GM12874 (cell line): Measurements from ENCODE around the gene SFXN4.

Experiments
- TF ChIP-seq, protein P1 (sequence below): IDR thresholded peaks from 2 replicates; pipeline ENCODE4 v1.5.1; 2011; ENCODE audit warnings: low read depth, mild to moderate bottlenecking, control low read depth, low read length, moderate library complexity; ENCODE audit not compliant: insufficient read depth

Gene SFXN4

GRCh38 chr10:119119400-119119799, 46.1 kb downstream of the SFXN4 start:
- TF ChIP-seq, protein P1, sequence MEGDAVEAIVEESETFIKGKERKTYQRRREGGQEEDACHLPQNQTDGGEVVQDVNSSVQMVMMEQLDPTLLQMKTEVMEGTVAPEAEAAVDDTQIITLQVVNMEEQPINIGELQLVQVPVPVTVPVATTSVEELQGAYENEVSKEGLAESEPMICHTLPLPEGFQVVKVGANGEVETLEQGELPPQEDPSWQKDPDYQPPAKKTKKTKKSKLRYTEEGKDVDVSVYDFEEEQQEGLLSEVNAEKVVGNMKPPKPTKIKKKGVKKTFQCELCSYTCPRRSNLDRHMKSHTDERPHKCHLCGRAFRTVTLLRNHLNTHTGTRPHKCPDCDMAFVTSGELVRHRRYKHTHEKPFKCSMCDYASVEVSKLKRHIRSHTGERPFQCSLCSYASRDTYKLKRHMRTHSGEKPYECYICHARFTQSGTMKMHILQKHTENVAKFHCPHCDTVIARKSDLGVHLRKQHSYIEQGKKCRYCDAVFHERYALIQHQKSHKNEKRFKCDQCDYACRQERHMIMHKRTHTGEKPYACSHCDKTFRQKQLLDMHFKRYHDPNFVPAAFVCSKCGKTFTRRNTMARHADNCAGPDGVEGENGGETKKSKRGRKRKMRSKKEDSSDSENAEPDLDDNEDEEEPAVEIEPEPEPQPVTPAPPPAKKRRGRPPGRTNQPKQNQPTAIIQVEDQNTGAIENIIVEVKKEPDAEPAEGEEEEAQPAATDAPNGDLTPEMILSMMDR, result no peak

DNA sequence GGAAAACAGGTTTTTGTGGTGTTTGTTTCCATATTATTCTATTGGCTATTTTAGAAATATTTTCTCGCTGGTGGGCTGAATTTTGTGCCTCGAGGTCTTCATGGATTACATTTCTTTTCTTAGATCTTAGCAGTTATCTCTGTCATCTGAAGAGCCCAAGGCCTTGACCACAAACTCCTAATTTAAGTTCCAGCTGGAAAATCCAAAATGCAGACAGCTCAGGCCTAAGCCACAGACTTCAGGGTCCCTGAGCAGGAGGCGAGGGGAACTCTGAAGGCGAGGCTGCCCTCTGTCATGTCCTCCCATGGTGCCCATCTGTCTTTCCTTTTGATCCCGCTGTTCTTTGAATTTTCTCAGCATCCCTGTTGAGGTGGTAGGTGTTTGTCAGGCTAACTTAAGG, 47.3 kb downstream of the SFXN4 start:
- TF ChIP-seq, protein P1, result no peak

DNA sequence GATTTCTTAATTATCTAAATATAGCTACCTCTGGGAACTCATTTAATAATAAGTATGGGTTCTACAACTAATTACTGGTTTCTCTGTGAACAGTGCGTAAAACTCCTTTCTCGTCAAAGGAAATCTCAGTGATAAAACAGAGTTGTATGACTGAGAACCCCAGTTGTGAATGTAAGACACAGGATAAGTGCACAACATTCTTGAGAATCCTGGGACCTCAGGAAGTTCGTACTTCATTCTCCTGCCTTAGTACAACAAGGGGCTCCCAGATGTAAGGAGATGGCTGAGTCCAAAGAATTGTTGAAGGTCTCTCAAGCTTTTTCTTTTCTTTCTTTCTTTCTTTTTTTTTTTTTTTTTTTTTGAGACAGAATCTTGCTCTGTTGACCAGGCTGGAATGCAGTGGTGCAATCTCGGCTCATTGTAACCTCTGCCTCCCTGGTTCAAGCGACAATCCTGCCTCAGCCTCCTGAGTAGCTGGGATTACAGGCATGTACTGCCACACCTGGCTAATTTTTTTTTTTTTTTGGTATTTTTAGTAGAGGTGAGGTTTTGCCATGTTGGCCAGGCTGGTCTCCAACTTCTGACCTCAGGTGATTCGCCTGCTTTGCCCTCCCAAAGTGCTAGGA, 49.1 kb downstream of the SFXN4 start:
- TF ChIP-seq, protein P1, result no peak

DNA sequence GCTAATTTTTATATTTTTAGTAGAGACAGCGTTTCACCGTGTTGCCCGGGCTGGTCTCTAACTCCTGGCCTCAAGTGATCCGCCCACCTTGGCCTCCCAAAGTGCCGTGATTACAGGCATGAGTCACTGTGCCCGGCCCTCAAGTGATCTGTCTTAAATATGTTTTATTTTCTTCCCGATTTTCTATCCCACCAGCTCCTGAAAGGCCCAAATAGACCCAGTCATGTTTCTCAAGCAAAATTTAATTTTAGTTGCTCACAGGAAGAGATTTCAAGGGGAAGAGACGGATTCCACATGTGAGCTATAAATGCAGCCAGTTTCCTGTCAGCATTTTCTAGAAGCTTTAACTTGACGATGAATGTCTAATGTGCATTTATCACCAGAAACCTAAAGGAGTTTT, 49.6 kb downstream of the SFXN4 start:
- TF ChIP-seq, protein P1, result no peak

DNA sequence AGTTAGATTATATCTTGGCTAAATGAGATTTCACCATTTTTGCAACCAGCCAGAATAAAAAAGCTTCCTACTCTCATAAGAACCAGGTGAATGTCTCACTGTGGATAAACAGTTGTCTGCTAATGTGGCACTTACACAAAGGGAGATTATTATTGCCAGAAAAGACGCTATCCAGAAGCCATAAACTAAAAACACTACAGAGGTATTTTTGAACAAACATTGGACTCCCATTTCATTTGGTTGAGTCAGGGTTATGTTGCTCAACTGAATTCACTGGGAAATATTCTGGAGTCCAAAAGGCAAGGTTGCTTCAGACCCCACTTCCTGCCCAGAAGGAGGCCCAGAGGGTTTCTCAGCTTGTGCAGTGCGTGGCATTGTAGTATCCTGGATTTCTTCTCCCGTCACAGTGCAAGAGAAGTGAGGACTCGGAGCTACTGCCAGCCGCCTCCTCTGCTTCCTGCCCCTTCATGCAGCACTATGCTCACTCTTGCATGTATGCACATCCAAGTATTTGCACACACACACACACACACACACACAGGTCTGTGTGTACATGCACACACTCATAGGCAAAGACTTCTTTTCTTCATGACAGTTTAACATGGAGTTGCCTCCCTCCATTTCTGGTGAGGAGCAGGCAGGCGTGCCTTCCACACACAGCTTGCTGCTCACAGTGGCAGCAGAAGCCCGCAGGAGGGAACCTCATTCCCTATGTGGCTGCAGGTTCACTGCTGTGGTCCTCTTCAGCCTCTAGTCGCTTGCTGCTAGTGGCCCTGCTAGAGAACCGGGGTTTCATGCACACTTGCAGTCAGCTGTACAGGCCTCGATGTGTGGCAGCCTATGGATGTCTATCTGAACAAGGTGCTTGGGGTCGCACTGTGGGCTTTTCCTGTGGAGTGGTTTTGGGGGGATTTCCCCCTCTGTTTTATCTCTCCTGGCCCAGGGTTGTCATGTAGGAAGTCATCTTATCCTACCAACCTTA, 51.5 kb downstream of the SFXN4 start:
- TF ChIP-seq, protein P1, result no peak

- TF ChIP-seq, protein P1, result no peak
These were observed 53.5 kb downstream of the SFXN4 start for GRCh38 chr10:119112056-119112455.

- TF ChIP-seq, protein P1, result no peak
These were observed 60.4 kb downstream of the SFXN4 start for GRCh38 chr10:119105155-119105554.
